K562 (cell line): ENCODE measurements around the gene LTK. TPM values are rescaled to one million over a fixed set of nuclear protein-coding genes. Genes with fewer than 3 reads are reported as not detected.
A peak's percentile ranks its signal among the peaks of the same experiment; 100 is the strongest.

ENCODE experiments used
- ATAC-seq: fragments of 200-7000 bp; cut with Tn5 transposase; 3 replicates; pipeline ENCODE4 v1.9.1; 2020; ENCODE audit warnings: moderate library complexity
- BruUV-seq: library from RNA; stranded (reverse); fragments of 400-500 nt; replicated peaks from 2 replicates; lab custom pipeline; 2021; lab: Mats Ljungman, UMichigan
- CTCF ChIA-PET: fragments of 300-600 bp; formaldehyde crosslinking; extraction: SDS; loops from one replicate; lab custom pipeline; 2021; ENCODE audit warnings: low intra/inter-chr PET ratio; lab: Yijun Ruan, JAX
- POLR2A ChIA-PET: fragments of 300-600, 350-650 bp; sonication (Branson Sonifier 250); formaldehyde crosslinking; extraction: SDS; loops from one replicate; lab custom pipeline; 2021; ENCODE audit warnings: antibody characterized with exemption, inconsistent platforms; lab: Yijun Ruan, JAX
- DNase-seq, 4 experiments: peaks; one replicate each; pipeline versions ENCODE4 v3.0.0 to v3.0.0-alpha.2; 2011 to 2018; ENCODE audit warnings: low spot score in 3 of 4, mixed read lengths in 3 of 4; ENCODE audit errors: extremely low read depth in 1 of 4
- FAIRE-seq: peaks from 2 replicates; lab custom pipeline; 2011; peaks lifted over from hg19 to GRCh38; lab: Jason Lieb, UNC
- H2AFZ ChIP-seq: 2 replicates; pipeline ENCODE4 v1.6.0; 2011; ENCODE audit warnings: low read depth, low read length, control low read depth, inconsistent platforms
- H3K27ac ChIP-seq: fragments of 200-600 bp; 3 replicates; pipeline ENCODE4 v1.8.0; 2011; ENCODE audit warnings: low read depth, mild to moderate bottlenecking, control low read depth, inconsistent platforms, low read length, moderate library complexity, mixed read lengths; ENCODE audit errors: extremely low read depth
- H3K27me3 ChIP-seq, 2 experiments: fragments of 300-600 bp in 1 of 2; 2 replicates in 1 of 2; 3 replicates in 1 of 2; pipeline versions ENCODE4 v1.6.0 to v1.8.0; 2011; ENCODE audit warnings: inconsistent platforms in 2 of 2, low read length in 2 of 2, mild to moderate bottlenecking in 1 of 2, mixed read lengths in 1 of 2, moderate library complexity in 1 of 2; ENCODE audit not compliant: control insufficient read depth in 2 of 2, insufficient read depth in 2 of 2
- H3K36me3 ChIP-seq: fragments of 300-600 bp; 3 replicates; pipeline ENCODE4 v1.8.0; 2011; ENCODE audit warnings: mild to moderate bottlenecking, low read length, inconsistent platforms; ENCODE audit not compliant: control insufficient read depth, insufficient read depth
- H3K4me1 ChIP-seq, 2 experiments: fragments of 200-600 bp in 1 of 2; replicated peaks in 1 of 2; 2 replicates in 1 of 2; 3 replicates in 1 of 2; pipeline versions ENCODE4 v1.5.1 to v1.8.0; 2011; ENCODE audit warnings: inconsistent platforms in 2 of 2, low read length in 2 of 2, mild to moderate bottlenecking in 1 of 2, mixed read lengths in 1 of 2, moderate library complexity in 1 of 2; ENCODE audit not compliant: control insufficient read depth in 2 of 2, insufficient read depth in 2 of 2
- H3K4me2 ChIP-seq: 2 replicates; pipeline ENCODE4 v1.6.1; 2011; ENCODE audit warnings: low read length, control low read depth, inconsistent platforms, mixed read lengths; ENCODE audit not compliant: insufficient read depth
- H3K4me3 ChIP-seq: fragments of 200-600 bp; sonication (generic), shearing (Covaris generic); 2 replicates; pipeline ENCODE4 v1.5.1; 2016; ENCODE audit warnings: control low read depth, inconsistent platforms
- H3K79me2 ChIP-seq: fragments of 200-600 bp; 3 replicates; pipeline ENCODE4 v1.8.0; 2011; ENCODE audit warnings: low read length, inconsistent platforms; ENCODE audit not compliant: control insufficient read depth, insufficient read depth
- H3K9ac ChIP-seq, 2 experiments: 2 replicates each; pipeline versions ENCODE4 v1.6.0 to v1.6.1; 2011; ENCODE audit warnings: low read depth in 2 of 2, low read length in 2 of 2, control low read depth in 1 of 2, inconsistent platforms in 1 of 2, mild to moderate bottlenecking in 1 of 2, mixed read lengths in 1 of 2; ENCODE audit not compliant: insufficient read depth in 1 of 2
- H3K9me1 ChIP-seq: one replicate; pipeline ENCODE4 v1.6.0; 2011; ENCODE audit warnings: inconsistent platforms, mild to moderate bottlenecking, low read length, moderate library complexity; ENCODE audit not compliant: control insufficient read depth, insufficient read depth
- H3K9me3 ChIP-seq: replicated peaks from 2 replicates; pipeline ENCODE4 v1.5.1; 2011; ENCODE audit warnings: low read depth, low read length, inconsistent platforms; ENCODE audit not compliant: control insufficient read depth, insufficient read depth
- H4K20me1 ChIP-seq: replicated peaks from 2 replicates; pipeline ENCODE4 v1.6.1; 2011; ENCODE audit warnings: low read length, inconsistent platforms, mixed read lengths; ENCODE audit not compliant: control insufficient read depth, insufficient read depth
- ASH1L ChIP-seq: fragments of 450-650 bp; IDR thresholded peaks from 2 replicates; pipeline ENCODE4 v1.6.1; 2018; ENCODE audit warnings: borderline replicate concordance, mild to moderate bottlenecking, low read depth; ENCODE audit not compliant: partially characterized antibody
- HNRNPK ChIP-seq: fragments of 200-400 bp; formaldehyde crosslinking; IDR thresholded peaks from one replicate; pipeline ENCODE4 v1.6.1; 2018; ENCODE audit warnings: mild to moderate bottlenecking, low read depth, low read length; ENCODE audit not compliant: poor library complexity, severe bottlenecking
- MIER1 ChIP-seq: fragments of 450-650 bp; IDR thresholded peaks from 2 replicates; pipeline ENCODE4 v1.6.1; 2016; ENCODE audit warnings: antibody characterized with exemption, mild to moderate bottlenecking, low read depth
- OTX1 ChIP-seq: fragments of 450-650 bp; formaldehyde crosslinking; IDR thresholded peaks from 2 replicates; pipeline ENCODE4 v1.4.0; 2022; ENCODE audit warnings: mild to moderate bottlenecking
- PCBP2 ChIP-seq: fragments of 200-400 bp; formaldehyde crosslinking; IDR thresholded peaks from 2 replicates; pipeline ENCODE4 v1.6.1; 2018; ENCODE audit warnings: low read length, low read depth, mild to moderate bottlenecking, moderate library complexity; ENCODE audit not compliant: poor library complexity, severe bottlenecking
- PRPF4 ChIP-seq: fragments of 200-400 bp; formaldehyde crosslinking; IDR thresholded peaks from one replicate; pipeline ENCODE4 v1.6.1; 2017; ENCODE audit warnings: low read length, low read depth, mild to moderate bottlenecking; ENCODE audit not compliant: insufficient read depth, poor library complexity, severe bottlenecking
- XRCC3 ChIP-seq: fragments of 450-650 bp; IDR thresholded peaks from 2 replicates; pipeline ENCODE4 v1.6.1; 2017; ENCODE audit warnings: mild to moderate bottlenecking, moderate library complexity
- ZNF282 ChIP-seq: sonication (generic); formaldehyde crosslinking; IDR thresholded peaks from 2 replicates; pipeline ENCODE4 v1.8.1; 2023; ENCODE audit warnings: missing genetic modification reagents
- ZNF512 ChIP-seq: IDR thresholded peaks from 2 replicates; pipeline ENCODE4 v1.6.1; 2016; ENCODE audit warnings: missing genetic modification characterization, missing compliant biosample characterization
- WGBS: fragments of 100-300 bp; shearing (Covaris generic); methylation state at CpG from one replicate; pipeline ENCODE4 v1.1.6; 2016; ENCODE audit warnings: low coverage, mixed read lengths; ENCODE audit not compliant: insufficient coverage; ENCODE audit errors: missing lambda C conversion rate; 5-methylcytosine and 5-hydroxymethylcytosine counted together
- in situ Hi-C: fragments of 300-500 bp; cut with MboI; formaldehyde crosslinking; loops from 4 replicates; pipeline ENCODE4 v1.15.0; 2018; ENCODE audit warnings: inconsistent platforms, mixed read lengths
- intact Hi-C: fragments of 100-400 bp; cut with micrococcal nuclease; formaldehyde crosslinking; loops from 2 replicates; pipeline ENCODE4 v1.14.2; 2022
- polyA plus RNA-seq, 8 experiments: library from polyadenylated mRNA; depleted of rRNA in 4 of 8; stranded (reverse) in 5 of 8; unstranded in 3 of 8; fragments of >200 nt; fragmentation: Nextera tagmentation in 2 of 8; fragmentation: Illumina TruSeq in 1 of 8; extraction: Ambion mirVana in 2 of 8; extraction: Trizol in 1 of 8; gene quantifications; 2 replicates each; pipeline versions ENCODE4 v1.2.1 to v1.2.3, GENCODE V29; 2011 to 2014; ENCODE audit warnings: inconsistent platforms in 1 of 8, missing spikeins in 1 of 8
- total RNA-seq, 7 experiments: library from RNA; depleted of rRNA in 6 of 7; stranded (reverse); fragments of >200 nt in 6 of 7; fragmentation: Illumina TruSeq in 2 of 7; extraction: Trizol in 2 of 7; gene quantifications; 2 replicates each; pipeline versions ENCODE4 v1.2.1 to v1.2.3, GENCODE V29; 2011 to 2021; ENCODE audit warnings: low replicate concordance in 1 of 7

Gene LTK
- total and polyA plus RNA-seq, 9 of the 15 experiments (the other 6 are each of a cell fraction or from before 2014, with no cell fraction given) = 0.25 to 4.4 (median 1.8) TPM

GRCh38 chr15:41464889-41465580 is 48.6 kb downstream of the LTK start:
- no peaks in the 10 kb centered on the region for H3K27me3 ChIP-seq
- intact Hi-C loops = loop anchor here (5.0 to 10.0 kb wide), 2 partner anchors 200 to 437 kb away; partner anchors contain the start of gene MGA

More at GRCh38 chr15:41464889-41465580, 48.6 kb downstream of the LTK start:
- in situ Hi-C loops = loop anchor here (25.0 kb wide), 1 partner anchor 347 kb away; no protein-coding TSS in a partner anchor
- no peaks in the 10 kb centered on the region for H3K9me3 ChIP-seq
- H3K27ac ChIP-seq = no peak overlapping the region
- no peaks in the 10 kb centered on the region for H3K9me1 ChIP-seq
- H3K4me1 ChIP-seq = no peaks in the 10 kb centered on the region
- no peak overlapping the region for H3K4me2 ChIP-seq
- ChIA-PET POLR2A (interaction anchor here (0.7 to 1.9 kb wide), 7 partner anchors 8 to 346 kb away, joined by 3 to 8 read pairs (median 4); no protein-coding TSS in a partner anchor), CTCF (interaction anchor here (0.6 to 2.0 kb wide), 5 partner anchors 197 to 595 kb away, joined by 3 to 17 read pairs (median 5); no protein-coding TSS in a partner anchor)
- no peaks in the 10 kb centered on the region for H4K20me1 ChIP-seq
- ATAC-seq (no peak), DNase-seq (no peak), FAIRE-seq (no peak)
- BruUV-seq = no TSS peak
- H3K79me2 ChIP-seq = no peaks in the 10 kb centered on the region
- no peak for TF ChIP-seq ZNF282 (CRISPR knock-in tag)
- TF ChIP-seq ASH1L = no peak
- no peak for TF ChIP-seq PRPF4
- TF ChIP-seq OTX1 (CRISPR knock-in tag) = peak; percentile 15; the same call in 1 of the 2 replicates
- no peak for TF ChIP-seq MIER1
- peak; percentile 42; the same call in 1 of the 2 replicates for TF ChIP-seq ZNF512
- TF ChIP-seq XRCC3 = no peak
- TF ChIP-seq HNRNPK = peak; percentile 18
- TF ChIP-seq PCBP2 = peak; percentile 32
- H2AFZ ChIP-seq = no peak overlapping the region
- peak overlapping the region in 1 of 2 experiments; percentile 7; a peak in 1 of 4 replicates for H3K9ac ChIP-seq
- H3K36me3 ChIP-seq = peaks cover 72% of the 10 kb centered on the region
- H3K4me3 ChIP-seq = no peak overlapping the region
- 70% methylated on average over 8 of the region's 9 CpGs for WGBS
